DOHH2 (cell line): Measurements from ENCODE around the gene MYL4.

Experiments
- CTCF ChIP-seq: fragments of 200-600 bp; sonication (generic); IDR thresholded peaks from one replicate; pipeline ENCODE4 v1.5.1; 2014; ENCODE audit warnings: antibody characterized with exemption, mild to moderate bottlenecking, low read depth, low read length; ENCODE audit not compliant: poor library complexity, severe bottlenecking
- EZH2phosphoT487 ChIP-seq: fragments of 200-600 bp; sonication (generic); IDR thresholded peaks from 2 replicates; pipeline ENCODE4 v1.6.1; 2017; ENCODE audit warnings: borderline replicate concordance, mild to moderate bottlenecking, antibody characterized with exemption, low read length, moderate library complexity, mixed read lengths

DNA sequence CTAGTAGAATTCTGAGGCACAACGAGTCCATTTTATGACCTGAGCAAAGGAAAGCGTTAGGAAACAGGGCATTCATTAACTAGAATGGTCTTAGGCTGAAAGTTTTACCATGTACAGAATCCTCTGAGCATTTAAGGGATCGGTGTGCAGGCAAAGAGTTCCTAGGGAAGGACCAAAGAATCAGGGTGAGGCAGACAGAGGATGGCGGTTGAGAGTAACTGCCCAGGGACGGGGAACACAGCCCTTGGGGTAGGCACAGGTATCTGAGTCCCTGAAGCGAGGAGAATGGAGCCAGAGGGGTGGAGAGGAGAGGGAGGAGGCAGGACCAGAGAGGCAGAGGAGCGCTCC lies 30.4 kb downstream of the MYL4 start:
- TF ChIP-seq CTCF (no peak), EZH2phosphoT487 (no peak)
